Suppressor macrophage (primary cell): Measurements from ENCODE around the gene DTNB.
A peak's percentile ranks its signal among the peaks of the same experiment; 100 is the strongest.

Experiments used
- DNase-seq, 4 experiments: peaks; one replicate each; pipeline ENCODE4 v3.0.0-alpha.2; 2020 to 2022

Gene DTNB

DNA sequence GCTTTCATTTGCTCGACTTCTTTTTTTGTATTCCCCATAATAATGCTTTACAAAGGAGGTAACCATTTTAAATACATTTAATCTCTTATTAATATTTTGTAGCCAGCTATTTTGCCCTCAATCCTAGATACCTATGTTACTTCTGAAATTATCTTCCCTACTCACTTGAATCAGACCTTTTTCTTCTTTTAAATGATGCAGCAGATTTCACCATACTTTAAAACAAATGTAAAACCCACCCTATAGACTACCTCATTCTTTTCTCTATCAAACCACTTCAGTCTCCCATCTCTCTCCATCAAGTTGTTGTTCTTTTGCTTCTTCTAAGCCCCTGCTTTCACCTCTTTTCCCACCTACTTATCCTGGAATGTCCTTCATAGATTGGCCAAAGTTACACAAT is 180.2 kb downstream of the DTNB start:
- DNase-seq, result no peak

GRCh38 chr2:25492726-25493125 is 180.7 kb downstream of the DTNB start:
- no peak for DNase-seq

DNA sequence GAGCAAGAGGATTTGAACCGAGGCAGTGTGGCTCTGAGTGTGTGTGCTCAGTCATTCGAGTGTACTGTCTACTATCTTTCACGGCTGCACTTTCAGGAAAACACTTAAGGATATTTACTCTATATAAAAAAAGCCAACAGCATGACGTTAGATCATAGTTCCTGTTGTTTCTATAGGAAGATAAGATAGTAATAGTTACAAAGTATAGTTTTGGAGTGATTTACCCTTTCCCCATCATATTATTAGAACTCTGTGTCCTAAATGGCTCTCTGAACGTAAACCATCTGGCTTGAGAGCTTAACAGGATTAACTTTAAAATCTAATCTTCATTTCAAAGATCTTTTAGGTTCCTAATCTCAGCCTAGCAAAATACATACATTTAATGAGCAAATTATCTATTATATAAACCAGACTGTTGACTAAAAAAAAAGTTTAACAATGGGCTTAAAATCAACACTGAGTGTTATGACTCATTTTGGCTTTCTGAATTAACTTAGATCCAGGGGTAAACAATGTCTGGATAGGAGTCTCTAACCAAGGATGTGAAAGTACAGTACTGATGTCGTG is 181.3 kb downstream of the DTNB start:
- DNase-seq, result no peak

DNA sequence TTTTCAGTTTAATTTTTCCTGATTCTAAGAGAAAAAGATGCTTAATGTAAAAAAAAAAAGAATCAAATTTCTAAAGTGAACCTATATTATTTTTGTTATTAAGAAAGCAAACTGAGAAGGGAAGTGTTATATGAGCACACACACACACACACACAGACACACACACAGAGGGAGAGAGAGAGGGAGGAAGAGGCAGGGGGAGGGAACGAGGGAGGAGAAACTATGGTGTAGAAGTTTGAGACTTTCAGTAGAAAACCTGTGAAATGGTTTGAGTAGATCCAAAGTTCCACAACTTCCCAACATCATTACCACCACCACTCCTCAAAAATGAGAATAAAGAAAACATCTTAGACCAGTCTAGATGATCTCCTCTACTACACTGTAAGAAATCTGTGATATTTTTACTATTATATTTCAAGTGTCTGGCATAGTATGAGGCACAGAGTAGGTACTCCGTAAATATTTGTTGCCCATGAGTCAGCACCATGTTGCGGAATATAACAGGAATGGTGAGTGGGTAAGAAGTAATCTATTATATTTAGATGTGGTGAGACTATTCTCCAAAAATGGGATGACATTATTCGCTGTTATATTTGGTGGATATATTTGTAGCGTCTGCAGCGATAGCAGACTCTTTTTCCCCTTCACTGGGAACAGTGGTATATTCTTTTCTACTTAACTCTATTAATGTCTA is 182.2 kb downstream of the DTNB start:
- DNase-seq, result no peak

DNA sequence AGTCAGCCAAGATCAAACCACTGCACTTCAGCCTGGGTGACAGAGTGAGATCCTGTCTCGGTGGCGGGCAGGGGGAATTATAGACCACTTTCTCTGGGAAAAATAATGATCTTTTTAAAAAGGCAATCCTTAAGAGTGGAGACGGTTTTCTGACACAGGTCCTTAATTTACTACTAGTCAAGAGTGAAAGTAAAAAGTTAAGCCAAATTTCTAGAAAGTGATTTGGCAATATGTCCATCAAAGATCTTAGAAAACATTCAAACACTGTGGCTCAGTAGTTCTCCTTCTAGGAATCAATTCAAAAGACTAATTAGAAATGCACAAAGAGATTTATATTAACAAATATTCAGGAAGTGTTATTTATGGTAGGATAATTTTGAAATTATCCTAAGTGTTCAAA is 183.2 kb downstream of the DTNB start:
- DNase-seq, result no peak

- peak in 1 of 4 experiments; percentile 20 for DNase-seq
Measured at GRCh38 chr2:25489631-25490030, 183.7 kb downstream of the DTNB start.

DNA sequence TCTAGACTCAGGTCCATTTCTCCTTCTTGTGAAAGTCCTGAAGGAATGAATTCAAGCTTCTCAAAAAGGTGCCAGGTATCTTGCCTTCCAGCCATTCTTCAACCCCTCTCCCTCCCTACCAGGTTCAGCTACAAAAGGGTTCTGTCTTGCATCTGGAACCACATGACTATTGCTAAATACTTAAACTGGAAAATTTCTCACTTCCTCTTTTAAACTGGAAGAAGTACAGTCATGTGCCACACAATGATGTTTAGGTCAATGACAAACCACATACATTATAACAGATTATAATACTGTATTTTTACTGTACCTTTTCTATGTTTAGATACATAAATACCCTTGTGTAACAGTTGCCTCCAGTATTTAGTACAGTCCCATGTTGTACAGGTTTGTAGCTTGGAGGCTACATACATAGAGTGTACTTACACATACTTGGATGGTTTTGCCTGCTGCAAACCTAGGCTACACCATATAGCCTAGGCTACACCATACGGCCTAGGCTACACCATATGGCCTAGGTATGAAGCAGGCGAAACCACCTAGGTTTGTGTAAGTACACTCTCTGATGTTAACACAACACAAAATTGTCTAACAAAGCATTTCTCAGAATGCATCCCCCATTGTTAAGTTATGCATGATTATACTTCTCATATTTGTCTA is 189.6 kb downstream of the DTNB start:
- peak; percentile 50 to 92 (median 74) for DNase-seq

DNA sequence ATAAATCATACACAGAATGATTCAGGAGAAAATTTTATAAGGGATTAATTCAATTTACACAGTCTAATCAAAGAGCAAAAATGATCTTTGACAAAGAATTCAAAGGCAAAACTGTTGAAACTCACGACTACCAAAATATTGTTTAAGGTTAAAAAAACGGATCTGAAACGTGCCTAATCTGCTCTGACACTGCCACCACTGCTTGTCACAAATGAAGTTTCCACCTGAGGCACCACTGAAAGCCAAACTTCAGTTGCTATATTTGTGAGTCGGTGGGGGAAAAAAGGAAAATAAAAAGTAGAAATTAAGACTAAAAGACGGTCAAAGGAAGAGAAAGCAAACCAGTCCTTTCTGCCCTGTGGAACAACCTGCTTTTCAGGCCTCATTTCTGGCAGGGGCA is 191.0 kb downstream of the DTNB start:
- no peak for DNase-seq

DNA sequence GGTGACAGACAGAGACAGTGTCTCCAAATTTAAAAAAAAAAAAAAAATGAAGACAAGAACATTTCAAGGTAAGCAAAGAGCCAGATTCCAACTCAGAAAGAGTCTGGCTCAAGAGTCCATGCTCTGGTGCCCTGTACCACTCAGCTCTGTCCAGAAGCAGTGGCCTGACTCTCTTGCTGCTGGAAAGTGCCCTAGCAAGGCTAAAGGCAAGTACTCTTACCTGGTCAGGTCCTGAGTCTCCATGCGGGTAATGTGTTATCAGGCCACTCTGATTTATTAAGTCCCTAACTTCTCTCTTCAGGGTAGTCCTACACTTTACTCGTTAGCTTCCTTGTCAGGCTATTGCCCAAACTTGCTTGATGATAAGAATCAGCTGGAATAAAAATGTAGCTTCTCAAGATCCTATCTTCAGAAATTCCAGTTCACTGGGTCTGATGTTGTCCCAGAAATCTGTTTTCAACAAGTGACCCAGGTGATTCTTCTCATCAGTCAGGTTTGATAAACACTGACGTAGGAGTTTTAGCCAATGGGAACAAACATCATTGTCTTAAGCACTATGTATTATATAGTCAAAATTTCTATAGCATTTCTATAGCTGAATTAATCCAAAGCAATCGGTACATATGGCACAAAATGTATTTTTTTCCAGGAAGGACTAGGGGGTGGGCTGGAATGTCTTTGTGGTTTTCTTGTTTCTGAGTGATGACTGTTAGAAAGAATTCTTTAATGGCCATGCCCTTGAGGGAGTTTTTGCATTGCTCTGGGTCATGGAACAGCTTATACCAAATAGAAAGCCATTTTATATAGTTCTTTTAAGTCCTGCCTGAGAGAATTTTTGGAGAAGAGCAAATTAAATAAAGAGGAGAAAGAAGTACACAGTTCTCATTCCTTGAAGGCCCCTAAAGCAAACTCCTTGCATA is 191.7 kb downstream of the DTNB start:
- no peak for DNase-seq

- DNase-seq, result no peak
Measured at GRCh38 chr2:25480561-25480960, 192.8 kb downstream of the DTNB start.

- no peak for DNase-seq
Measured at GRCh38 chr2:25479761-25480160, 193.6 kb downstream of the DTNB start.

DNA sequence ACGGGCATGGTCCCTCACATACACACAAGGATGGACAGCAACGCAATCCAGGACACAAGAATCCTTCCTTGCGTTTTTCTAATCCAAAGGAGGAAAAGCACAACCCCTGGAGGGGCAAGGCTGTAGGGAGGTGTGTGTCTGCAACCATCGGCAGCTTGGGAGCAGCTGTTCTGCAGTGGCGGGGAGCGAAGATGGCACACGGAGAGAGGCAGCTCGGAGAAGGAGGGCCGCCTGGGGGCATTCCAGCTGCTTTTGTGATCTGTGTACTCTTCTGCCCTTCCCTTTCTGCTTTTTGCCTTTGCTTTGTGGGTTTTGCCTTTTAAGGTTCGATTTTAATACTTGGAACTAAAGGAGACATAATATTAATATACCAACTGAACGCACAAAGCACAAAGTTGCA is 194.6 kb downstream of the DTNB start:
- no peak for DNase-seq

- no peak for DNase-seq
Measured at GRCh38 chr2:25473758-25474340, 199.5 kb downstream of the DTNB start.

- no peak for DNase-seq
Measured at GRCh38 chr2:25473131-25473530, 200.2 kb downstream of the DTNB start.

- no peak for DNase-seq
Measured at GRCh38 chr2:25470806-25471205, 202.6 kb downstream of the DTNB start.

GRCh38 chr2:25467743-25468142 is 205.6 kb downstream of the DTNB start:
- DNase-seq, result no peak

GRCh38 chr2:25462021-25462420 is 211.4 kb downstream of the DTNB start:
- no peak for DNase-seq

DNA sequence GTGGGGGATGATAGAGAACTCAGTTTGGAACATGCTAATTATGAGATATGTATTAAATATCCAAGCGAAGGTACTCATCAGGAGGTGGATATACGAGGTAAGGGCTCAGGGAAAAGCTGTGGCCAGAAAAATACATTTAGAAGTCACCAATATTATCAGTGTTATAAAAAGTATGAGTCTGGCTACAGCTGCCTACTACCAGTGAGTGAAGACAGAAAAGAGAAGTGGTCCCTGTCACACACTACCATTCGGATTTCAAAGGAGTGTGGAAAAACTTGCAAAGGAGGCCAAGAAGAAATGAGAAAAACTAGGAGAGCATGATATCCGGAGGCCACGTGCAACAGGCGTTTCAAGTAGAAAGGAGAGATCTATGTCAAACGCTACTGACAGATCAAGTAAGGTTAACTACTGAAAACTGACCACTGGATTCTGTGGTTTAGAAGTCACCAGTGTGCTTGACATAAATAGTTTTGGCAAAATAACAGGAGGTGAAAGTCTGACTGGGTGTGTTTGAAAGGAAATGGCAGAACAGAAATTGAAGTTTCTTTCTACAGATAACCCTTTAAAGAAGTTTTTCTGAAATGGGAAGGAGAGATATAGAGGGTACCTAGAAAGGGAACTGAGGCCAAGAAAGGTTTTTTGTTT is 213.0 kb downstream of the DTNB start:
- peak in 2 of 4 experiments; percentile 10 to 12 for DNase-seq

- no peak for DNase-seq
Measured at GRCh38 chr2:25454824-25455611, 218.4 kb downstream of the DTNB start.

DNA sequence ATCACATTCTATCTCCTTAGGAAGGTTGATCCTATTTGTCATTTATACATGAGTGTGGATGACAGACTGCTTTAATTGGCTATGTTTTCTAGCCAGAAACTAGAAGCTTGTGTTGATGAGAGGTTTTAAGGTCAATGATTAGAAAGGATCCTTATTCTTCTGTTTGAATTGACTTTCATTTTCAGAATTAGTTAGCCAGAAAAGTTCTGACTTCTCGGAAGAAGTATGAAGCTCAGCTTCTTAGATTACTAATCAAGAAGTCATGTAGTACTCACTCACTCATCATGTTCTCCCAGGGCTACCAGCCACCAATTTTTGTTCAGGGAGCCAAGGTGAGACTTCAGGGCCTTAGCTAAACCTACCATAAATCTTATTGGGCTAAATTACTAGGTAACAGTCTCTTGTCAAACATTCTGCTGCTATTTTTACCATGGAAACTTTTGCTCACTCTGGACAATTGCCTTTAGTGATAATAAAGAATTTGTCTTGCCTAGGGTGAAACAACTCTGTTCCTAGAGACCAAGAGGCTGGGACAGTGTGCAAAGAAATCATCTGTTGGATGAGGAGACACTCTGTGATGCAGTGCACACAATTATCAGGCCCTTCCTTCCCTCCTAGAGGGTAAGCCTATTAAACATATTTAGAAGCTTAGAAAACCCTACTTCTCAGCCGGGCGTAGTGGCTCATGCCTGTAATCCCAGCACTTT is 220.0 kb downstream of the DTNB start:
- no peak for DNase-seq

- no peak for DNase-seq
Measured at GRCh38 chr2:25448808-25449207, 224.6 kb downstream of the DTNB start.
